Stimulated activated CD4-positive, alpha-beta T cell treated with anti-CD3 and anti-CD28 coated beads, TNF-alpha, amount 100 ng/mL, for 4 hours (primary cell): Measurements from ENCODE around the gene VPS41.

Source experiments
- DNase-seq, 3 experiments: peaks; one replicate each; pipeline ENCODE4 v3.0.0-alpha.2; 2020; ENCODE audit warnings: low read depth in 3 of 3

Gene VPS41

GRCh38 chr7:38905056-38905759 lies 3.8 kb downstream of the VPS41 start:
- DNase-seq: no peak

GRCh38 chr7:38903057-38903456 lies 5.9 kb downstream of the VPS41 start:
- DNase-seq: no peak

DNA sequence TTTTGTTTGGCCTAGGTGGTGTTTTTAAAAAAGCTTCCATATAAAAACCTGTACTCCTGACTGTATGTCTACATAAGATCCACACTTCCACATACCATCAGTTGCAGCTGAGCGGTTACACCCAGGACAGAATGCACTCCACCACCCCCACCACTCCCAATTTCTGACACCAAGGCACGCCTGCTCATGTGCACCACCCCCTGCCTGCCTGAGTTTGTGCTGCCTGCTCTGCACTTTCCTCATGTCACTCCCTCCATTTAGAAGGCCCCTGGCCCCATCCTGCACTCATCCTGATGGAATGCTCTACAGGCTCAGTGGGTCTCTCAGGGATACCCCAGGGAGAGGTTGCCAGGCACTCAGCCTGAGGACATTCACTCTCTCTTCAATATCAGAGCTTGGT lies 6.5 kb downstream of the VPS41 start:
- no peak for DNase-seq

DNA sequence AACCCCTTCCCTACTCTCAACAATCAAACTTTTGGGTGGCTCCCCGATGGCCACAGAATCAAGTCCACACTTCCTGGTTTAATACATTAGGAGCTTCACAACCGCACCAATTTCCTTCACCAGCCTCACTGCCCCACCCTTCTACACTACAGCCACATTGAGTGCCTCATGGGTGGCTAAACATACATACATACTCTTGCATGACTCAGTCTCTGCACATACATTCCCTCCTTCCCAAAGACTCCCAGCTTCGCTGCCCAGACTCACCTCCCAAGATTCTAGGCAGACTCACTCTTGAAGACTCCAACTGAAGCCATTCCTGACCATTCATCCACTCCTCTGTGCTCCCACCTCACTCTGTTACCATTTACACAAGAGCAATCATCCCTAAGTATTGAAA lies 15.9 kb downstream of the VPS41 start:
- DNase-seq: no peak

- DNase-seq: no peak
Observed at GRCh38 chr7:38890597-38890996, 18.4 kb downstream of the VPS41 start.

DNA sequence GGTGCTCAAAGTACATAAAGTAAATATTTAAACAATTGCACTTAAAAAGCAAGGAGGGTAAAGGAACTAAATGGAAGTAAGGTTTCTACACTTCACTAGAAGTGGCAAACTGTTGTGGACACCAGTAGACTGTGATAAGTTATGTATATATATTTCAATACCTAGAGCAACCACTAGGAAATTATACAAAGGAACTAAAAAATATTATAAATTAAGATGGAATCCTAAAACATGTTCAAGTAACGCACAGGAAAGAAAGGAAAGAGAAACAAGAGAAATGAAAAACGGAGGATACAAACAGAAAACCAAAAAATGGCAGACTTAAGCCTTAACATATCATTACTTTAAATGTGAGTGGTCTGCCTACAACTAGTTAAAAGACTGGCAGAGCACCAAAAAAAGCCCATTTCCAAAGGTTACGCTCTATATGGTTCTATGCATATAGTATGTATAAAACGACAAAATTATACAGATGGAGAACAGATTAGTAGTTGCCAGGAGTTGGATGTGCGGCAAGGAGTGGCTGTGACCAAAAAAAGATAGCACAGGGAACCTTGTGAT lies 19.0 kb downstream of the VPS41 start:
- DNase-seq: no peak

DNA sequence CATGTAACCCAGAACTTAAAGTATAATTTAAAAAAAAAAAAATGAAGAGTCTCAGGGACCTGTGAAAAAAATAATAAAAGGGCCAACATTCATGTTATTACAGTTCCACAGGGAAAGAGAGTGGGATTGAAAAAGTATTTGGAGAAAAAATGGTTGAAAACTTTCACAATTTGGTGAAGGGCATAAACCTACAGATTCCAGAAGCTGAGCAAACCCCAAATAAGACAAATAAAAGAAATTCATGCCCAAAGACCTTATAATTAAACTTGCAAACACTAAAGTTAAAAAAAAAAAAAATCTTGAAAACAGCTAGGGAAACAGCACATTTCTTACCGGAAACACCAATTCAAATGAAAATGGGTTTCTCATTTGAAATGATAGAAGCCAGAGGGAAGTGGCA lies 19.9 kb downstream of the VPS41 start:
- no peak for DNase-seq

DNA sequence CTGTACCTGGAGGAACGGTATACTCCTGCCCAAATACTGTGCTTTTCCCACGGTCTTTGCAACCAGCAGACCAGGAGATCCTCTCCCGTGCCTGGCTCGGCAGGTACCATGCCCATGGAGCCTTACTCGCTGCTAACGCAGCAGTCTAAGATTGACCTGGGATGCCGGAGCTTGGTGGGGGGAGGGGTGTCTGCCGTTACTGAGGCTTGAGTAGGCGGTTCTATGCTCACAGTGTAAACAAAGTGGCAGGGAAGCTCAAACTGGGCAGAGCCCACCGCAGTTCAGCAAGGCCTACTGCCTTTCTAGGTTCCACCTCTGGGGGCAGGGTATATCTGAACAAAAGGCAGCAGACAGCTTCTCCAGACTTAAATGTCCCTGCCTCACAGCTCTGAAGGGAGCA lies 22.7 kb downstream of the VPS41 start:
- no peak for DNase-seq

GRCh38 chr7:38883706-38884105 lies 25.3 kb downstream of the VPS41 start:
- DNase-seq: no peak

GRCh38 chr7:38881947-38882684 lies 26.9 kb downstream of the VPS41 start:
- no peak for DNase-seq

- DNase-seq: no peak
Observed at GRCh38 chr7:38881015-38881414, 28.0 kb downstream of the VPS41 start.

- no peak for DNase-seq
Observed at GRCh38 chr7:38880454-38880853, 28.5 kb downstream of the VPS41 start.

DNA sequence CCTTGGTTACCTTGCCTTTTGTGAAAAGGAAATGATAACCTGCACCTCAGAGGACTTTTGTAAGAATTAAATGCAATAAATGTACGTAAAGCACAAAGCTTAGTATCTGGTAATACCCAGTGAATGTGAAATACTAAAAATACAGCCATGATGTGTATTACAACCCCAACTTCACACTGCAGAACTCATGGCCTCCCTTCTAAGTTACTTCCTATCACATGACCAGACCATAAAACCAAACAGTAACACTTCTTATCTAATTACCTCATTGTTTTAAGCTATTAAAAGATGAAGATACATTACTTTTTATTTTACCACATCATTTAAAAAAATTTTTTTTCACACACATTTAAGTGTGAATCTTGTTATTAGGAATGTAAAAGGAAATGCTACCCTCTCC lies 29.0 kb downstream of the VPS41 start:
- no peak for DNase-seq

GRCh38 chr7:38878694-38879457 lies 30.1 kb downstream of the VPS41 start:
- no peak for DNase-seq

- no peak for DNase-seq
Observed at GRCh38 chr7:38873433-38873832, 35.6 kb downstream of the VPS41 start.

DNA sequence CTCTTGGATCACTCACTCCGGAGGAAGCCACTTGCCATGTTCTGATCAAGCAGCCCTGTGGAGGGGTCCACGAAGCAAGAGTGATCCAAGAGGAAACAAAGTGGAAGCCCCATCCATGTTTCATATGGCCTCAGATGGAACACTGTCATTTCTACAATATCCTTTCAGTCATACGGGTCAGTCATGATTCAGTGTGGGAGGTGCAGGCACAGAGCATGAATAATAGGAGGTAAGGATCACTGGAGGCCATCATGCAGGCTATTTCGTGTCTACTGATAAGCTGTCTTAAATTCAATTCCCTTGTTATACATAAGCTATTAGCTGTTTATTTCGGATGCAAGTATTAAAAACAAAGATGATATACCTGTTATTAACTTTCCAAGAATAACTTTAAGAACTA lies 36.8 kb downstream of the VPS41 start:
- DNase-seq: no peak

DNA sequence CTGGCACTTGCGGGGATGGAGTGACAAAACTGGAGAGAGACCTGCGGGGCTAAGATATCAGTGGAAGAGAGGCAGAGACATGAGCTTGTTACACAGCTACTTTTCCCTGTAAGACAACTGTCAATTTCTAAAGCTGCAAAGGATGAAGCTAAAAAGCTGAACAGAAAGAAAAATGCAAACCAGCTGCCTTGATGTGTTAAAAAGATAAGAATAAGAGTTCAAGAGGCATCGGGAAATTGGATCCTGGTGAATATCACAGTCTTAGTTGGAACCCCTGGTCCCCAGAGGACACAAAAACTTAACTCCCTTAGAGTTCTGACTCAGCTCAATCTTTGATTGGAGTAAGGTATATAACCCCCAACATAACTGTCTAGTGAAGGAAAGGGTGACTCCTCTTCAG lies 38.8 kb downstream of the VPS41 start:
- DNase-seq: no peak

DNA sequence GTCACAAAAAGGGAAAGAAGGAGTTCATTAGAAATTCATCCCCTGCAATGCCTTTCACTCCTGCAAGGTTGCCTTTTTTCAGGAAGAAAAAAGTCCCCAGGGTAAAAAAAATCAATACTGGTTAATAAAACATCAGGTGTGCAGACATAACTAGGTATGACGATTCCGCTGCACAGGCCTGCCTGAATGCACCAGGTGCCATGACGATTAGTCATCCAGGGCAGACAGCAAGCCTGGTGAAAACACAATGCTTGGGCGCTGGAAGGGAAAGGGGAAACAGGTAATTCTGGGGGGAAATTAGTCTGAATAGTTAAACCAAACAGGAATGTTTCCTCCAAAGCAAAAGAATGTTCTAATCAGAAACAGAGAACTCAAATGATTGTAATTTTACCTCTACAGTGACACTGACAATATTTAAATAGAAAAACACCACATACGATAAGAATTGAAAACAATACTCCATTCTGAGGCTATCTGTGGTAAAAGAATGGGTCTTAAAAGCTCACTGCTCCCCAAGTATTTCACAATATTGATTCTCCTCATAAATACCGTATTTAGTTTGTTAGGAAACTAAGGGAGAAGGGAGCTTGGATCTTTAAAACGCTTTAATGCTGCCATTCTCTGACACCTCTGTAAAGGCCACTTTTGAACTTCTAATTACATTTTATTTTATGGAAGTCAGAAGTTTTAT lies 45.2 kb downstream of the VPS41 start:
- DNase-seq: no peak

DNA sequence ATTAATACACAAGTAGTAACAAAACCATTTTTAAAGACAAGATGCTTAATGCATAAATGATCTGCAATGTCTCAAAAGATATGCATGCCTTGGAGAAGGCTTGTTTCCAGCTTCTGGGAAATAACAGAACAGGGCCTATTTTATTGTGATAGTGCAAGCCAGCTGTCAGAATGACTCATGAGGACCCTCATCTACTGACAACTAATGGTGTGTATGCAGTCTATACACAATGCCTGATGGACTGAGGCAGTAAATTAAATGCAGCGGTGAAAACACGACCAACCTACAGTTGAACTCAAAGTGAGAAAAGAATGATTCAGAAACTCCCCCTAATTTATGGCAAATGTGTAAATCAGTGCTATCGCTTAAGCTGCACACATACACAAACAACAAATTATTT lies 46.3 kb downstream of the VPS41 start:
- DNase-seq: no peak

DNA sequence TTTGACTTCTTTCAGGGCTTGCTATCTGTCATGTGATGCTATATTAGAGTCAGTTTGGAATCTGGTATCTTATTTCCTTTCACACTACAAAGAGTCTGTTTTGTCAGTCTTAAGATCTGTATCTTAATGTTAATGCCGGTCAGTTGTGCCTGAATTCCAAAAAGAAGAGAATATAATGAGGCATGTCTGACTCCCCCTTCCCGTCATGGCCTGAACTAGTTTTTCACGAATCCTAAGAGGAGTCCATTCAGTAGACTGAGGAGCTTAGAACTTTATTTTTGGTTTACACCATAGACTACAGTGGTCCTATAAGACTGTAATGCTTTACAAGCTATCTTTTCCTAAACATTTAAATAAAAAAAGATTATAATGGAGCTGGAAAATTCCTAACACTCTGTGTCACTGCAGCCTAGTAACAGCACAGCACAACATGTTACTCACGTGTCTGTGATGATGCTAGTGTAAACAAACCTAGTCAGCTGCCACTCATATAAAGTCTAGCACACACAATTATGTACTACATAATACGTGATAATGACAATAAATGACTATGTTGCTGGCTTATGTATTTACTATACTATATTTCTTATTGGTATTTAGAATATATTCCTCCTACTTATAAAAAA lies 50.6 kb downstream of the VPS41 start:
- DNase-seq: no peak

DNA sequence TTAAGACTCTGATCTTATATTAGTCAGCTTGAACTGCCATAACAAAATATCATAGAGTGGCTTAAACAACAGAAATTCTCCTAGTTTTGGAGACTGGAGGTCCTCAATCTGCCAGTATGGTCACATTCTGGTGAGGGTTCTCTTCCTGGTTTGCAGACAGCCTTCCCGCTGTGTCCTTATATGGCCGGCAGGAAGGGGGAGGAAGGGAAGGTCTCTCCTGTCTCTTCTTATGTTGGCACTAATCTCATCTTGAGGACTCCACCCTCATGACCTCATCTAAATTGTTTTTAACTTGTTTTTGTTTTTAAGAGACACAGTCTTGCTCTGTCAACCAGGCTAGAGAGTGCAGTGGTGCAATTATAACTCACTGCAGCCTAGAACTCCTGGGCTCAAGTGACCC lies 53.1 kb downstream of the VPS41 start:
- no peak for DNase-seq
